Transverse colon (tissue), 4 donors: Measurements from ENCODE around the gene HCST. TPM values are rescaled to one million over a fixed set of nuclear protein-coding genes. Genes with fewer than 3 reads are reported as not detected.

ENCODE experiments used
- DNase-seq: peaks from one replicate; pipeline ENCODE4 v3.0.0-alpha.2; 2019
- H3K27ac ChIP-seq, 4 donors: fragments of 200-600 bp; sonication (generic); 2 replicates each; pipeline ENCODE4 v1.5.1; 2016 to 2018; ENCODE audit warnings: inconsistent platforms in 4 of 4
- H3K27me3 ChIP-seq: fragments of 200-600 bp; sonication (generic); 2 replicates; pipeline ENCODE4 v1.5.1; 2017; ENCODE audit warnings: inconsistent platforms
- H3K36me3 ChIP-seq, 4 donors: fragments of 200-600 bp; sonication (generic); 2 replicates each; pipeline ENCODE4 v1.5.1; 2017 to 2019; ENCODE audit warnings: inconsistent platforms in 4 of 4
- H3K4me1 ChIP-seq, 4 donors: fragments of 200-600 bp; sonication (generic); 2 replicates each; pipeline ENCODE4 v1.5.1; 2017 to 2020; ENCODE audit warnings: inconsistent platforms in 4 of 4
- H3K4me3 ChIP-seq, 4 donors: fragments of 200-600 bp; sonication (generic); 1 replicate in 1 of 4; 2 replicates in 3 of 4; pipeline versions ENCODE4 v1.5.1 to v1.6.1; 2017 to 2019; ENCODE audit warnings: inconsistent platforms in 4 of 4
- H3K9me3 ChIP-seq, 2 donors: fragments of 200-600 bp; sonication (generic); 2 replicates each; pipeline ENCODE4 v1.5.1; 2017 to 2019; ENCODE audit warnings: inconsistent platforms in 2 of 2
- EP300 ChIP-seq: sonication (generic); formaldehyde crosslinking; IDR thresholded peaks from one replicate; pipeline ENCODE4 v1.6.1; 2017; ENCODE audit warnings: antibody characterized with exemption, low read depth
- POLR2A ChIP-seq: fragments of 450-650 bp; IDR thresholded peaks from one replicate; pipeline ENCODE4 v1.6.1; 2016; ENCODE audit warnings: antibody characterized with exemption, mild to moderate bottlenecking, moderate library complexity
- POLR2AphosphoS5 ChIP-seq, 3 donors: sonication (generic); formaldehyde crosslinking; IDR thresholded peaks; one replicate each; pipeline ENCODE4 v1.6.1; 2016; ENCODE audit warnings: antibody characterized with exemption in 3 of 3
- WGBS, 2 donors: methylation state at CpG; one replicate each; pipeline ENCODE4 v1.1.5; 2018; ENCODE audit warnings: low coverage in 1 of 2; 5-methylcytosine and 5-hydroxymethylcytosine counted together
- in situ Hi-C, 4 donors: fragments of 200-750 bp; cut with MboI; loops; one replicate each; pipeline versions ENCODE4 v1.15.0 to v1.15.1; 2017; ENCODE audit warnings: low sequenced_read_pairs in 3 of 4, low pct_ligation_motif_present in 1 of 4, low pct_unique_long_range_greater_than_20kb in 1 of 4
- intact Hi-C: fragments of 100-400 bp; cut with DNase I; formaldehyde crosslinking; loops from one replicate; pipeline ENCODE4 v1.15.1; 2023; ENCODE audit warnings: low total_unique reads
- small RNA-seq, 4 donors: library from RNA; depleted of rRNA; stranded (forward); fragments of <200 nt; gene quantifications; one replicate each; pipeline ENCODE3, GENCODE V24; 2016
- total RNA-seq, 4 donors: library from RNA; depleted of rRNA; stranded (reverse); fragments of >200 nt; gene quantifications; one replicate each; pipeline ENCODE4 v1.1.0, GENCODE V29; 2016
- TF ChIP-seq, protein P1 (sequence below), 5 experiments: fragments of 200-600 bp in 3 of 5; fragments of 450-650 bp in 2 of 5; sonication (generic) in 3 of 5; IDR thresholded peaks; 1 replicate in 2 of 5; 2 replicates in 3 of 5; pipeline ENCODE4 v1.5.1; 2016 to 2017; ENCODE audit warnings: antibody characterized with exemption in 5 of 5, inconsistent platforms in 3 of 5, mild to moderate bottlenecking in 2 of 5, moderate library complexity in 1 of 5

HCST gene
- total RNA-seq, 4 donors from 2014 or later, result 9.4 TPM; not detected in 3

DNA sequence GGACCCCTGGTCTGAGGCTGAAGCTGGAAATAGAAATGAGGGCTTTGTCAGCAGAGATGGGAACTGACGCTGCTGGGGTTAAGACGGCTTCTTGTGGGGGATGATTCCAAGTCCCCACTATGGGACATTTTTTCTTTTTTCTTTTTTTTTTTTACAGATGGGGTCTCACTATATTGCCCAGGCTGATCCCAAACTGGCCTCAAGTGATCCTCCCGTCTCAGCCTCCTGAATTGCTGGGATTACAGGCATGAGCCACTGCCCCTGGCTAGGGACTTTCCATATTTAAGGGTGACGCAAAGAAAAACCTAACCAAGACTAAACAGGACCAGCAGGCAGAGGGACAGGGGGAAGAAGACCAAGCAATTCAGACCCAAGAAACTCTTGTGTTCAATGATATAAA lies 43.9 kb downstream of the HCST start:
- intact Hi-C loops, result no loop called here
- no peak overlapping the region for H3K4me3 ChIP-seq
- in situ Hi-C loops, result no loop called here
- no peak for TF ChIP-seq POLR2A
- H3K27me3 ChIP-seq, result no peaks in the 10 kb centered on the region
- 72 to 81% methylated on average over 4 of the region's 4 CpGs for WGBS, 2 donors
- no peak for DNase-seq
- no peaks in the 10 kb centered on the region for H3K36me3 ChIP-seq
- H3K4me1 ChIP-seq, result no peaks in the 10 kb centered on the region
- H3K9me3 ChIP-seq, result no peaks in the 10 kb centered on the region
- H3K27ac ChIP-seq, result no peak overlapping the region

DNA sequence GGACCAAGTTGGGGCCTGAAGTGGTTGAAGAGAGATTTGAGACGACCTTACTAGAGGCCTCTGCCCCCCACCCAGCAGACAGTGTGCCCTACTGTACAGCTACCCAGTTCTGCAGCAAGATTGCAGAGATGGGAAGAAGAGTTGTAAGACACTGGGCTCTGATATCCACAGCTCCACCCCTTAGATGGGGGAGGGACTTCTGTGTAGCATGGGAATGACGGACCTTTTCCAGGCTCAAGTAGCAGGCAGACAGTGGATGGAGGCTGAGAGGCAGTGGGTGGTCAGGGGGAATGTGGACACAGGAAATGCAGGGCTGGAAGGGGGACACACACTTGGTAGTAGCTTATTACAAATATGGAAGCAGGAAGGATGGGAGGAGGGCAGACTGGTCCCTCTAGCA lies 46.8 kb downstream of the HCST start:
- 0 to 33% methylated on average over 1 to 2 of the region's 2 CpGs for WGBS, 2 donors
- TF ChIP-seq POLR2A, result no peak
- TF ChIP-seq, protein P1, sequence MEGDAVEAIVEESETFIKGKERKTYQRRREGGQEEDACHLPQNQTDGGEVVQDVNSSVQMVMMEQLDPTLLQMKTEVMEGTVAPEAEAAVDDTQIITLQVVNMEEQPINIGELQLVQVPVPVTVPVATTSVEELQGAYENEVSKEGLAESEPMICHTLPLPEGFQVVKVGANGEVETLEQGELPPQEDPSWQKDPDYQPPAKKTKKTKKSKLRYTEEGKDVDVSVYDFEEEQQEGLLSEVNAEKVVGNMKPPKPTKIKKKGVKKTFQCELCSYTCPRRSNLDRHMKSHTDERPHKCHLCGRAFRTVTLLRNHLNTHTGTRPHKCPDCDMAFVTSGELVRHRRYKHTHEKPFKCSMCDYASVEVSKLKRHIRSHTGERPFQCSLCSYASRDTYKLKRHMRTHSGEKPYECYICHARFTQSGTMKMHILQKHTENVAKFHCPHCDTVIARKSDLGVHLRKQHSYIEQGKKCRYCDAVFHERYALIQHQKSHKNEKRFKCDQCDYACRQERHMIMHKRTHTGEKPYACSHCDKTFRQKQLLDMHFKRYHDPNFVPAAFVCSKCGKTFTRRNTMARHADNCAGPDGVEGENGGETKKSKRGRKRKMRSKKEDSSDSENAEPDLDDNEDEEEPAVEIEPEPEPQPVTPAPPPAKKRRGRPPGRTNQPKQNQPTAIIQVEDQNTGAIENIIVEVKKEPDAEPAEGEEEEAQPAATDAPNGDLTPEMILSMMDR (IDR thresholded peaks at IDR 0.05), result no peak
- no peak for TF ChIP-seq EP300
- TF ChIP-seq POLR2AphosphoS5 (IDR thresholded peaks at IDR 0.05), result no peak
- Histone ChIP-seq H3K4me3 (no peak overlapping the region), H3K27ac (no peak overlapping the region), H3K4me1 (peaks cover 0 to 8% (median 0%) of the 10 kb centered on the region in 4 donors), H3K9me3 (no peaks in the 10 kb centered on the region), H3K36me3 (no peaks in the 10 kb centered on the region), H3K27me3 (no peaks in the 10 kb centered on the region)
- in situ Hi-C loops, result no loop called here
- DNase-seq, result no peak
- intact Hi-C loops, result no loop called here

Small RNA genes lying within 50 kb of the gene (small RNA-seq; reads per million reads assigned to genes)
- gene RN7SL402P, result 0 reads per million in 4 donors

Other genes starting within 250 kb of the HCST start
- gene UPK1A, start 236.0 kb upstream of the HCST start, total RNA-seq, result not detected
- not detected for gene ZBTB32, start 198.0 kb upstream of the HCST start, total RNA-seq
- 10 to 100 TPM; 31.8 to 63.9 (median 50.7) TPM for gene KMT2B, start 184.5 kb upstream of the HCST start, total RNA-seq
- gene IGFLR1, start 160.1 kb upstream of the HCST start, total RNA-seq, result 1 to 10 TPM in 3 of 4 donors, under 1 TPM in 1; 0.40 to 7.3 (median 6.0) TPM
- gene U2AF1L4, start 157.1 kb upstream of the HCST start, total RNA-seq, result 100 to 1,000 TPM in 1 of 4 donors, 10 to 100 TPM in 3; 34.8 to 122 (median 44.9) TPM
- 10 to 100 TPM in 3 of 4 donors, 1 to 10 TPM in 1; 6.6 to 80.0 (median 56.8) TPM for gene PSENEN, start 156.9 kb upstream of the HCST start, total RNA-seq
- 10 to 100 TPM; 10.5 to 41.1 (median 15.8) TPM for gene LIN37, start 154.0 kb upstream of the HCST start, total RNA-seq
- 100 to 1,000 TPM in 1 of 4 donors, 10 to 100 TPM in 3; 22.3 to 185 (median 43.9) TPM for gene HSPB6, start 145.5 kb upstream of the HCST start, total RNA-seq
- gene PROSER3, start 144.4 kb upstream of the HCST start, total RNA-seq, result 10 to 100 TPM in 2 of 4 donors, 1 to 10 TPM in 2; 9.2 to 42.8 (median 24.6) TPM
- gene ARHGAP33, start 127.0 kb upstream of the HCST start, total RNA-seq, result 10 to 100 TPM in 2 of 4 donors, 1 to 10 TPM in 2; 6.7 to 70.3 (median 17.2) TPM
- gene PRODH2, start 89.7 kb upstream of the HCST start, total RNA-seq, result not detected
- not detected for gene NPHS1, start 50.0 kb upstream of the HCST start, total RNA-seq
- gene KIRREL2, start 45.6 kb upstream of the HCST start, total RNA-seq, result not detected
- gene APLP1, start 34.0 kb upstream of the HCST start, total RNA-seq, result 10 to 100 TPM in 1 of 4 donors, 1 to 10 TPM in 2, under 1 TPM in 1; 1.00 to 10.5 (median 4.5) TPM
- 10 to 100 TPM in 3 of 4 donors, 1 to 10 TPM in 1; 7.5 to 29.5 (median 13.1) TPM for gene NFKBID, start 2.0 kb upstream of the HCST start, total RNA-seq
- 10 to 100 TPM; 25.6 to 81.5 (median 52.2) TPM for gene TYROBP, start 5.8 kb downstream of the HCST start, total RNA-seq
- 10 to 100 TPM; 12.1 to 48.6 (median 16.6) TPM for gene LRFN3, start 33.8 kb downstream of the HCST start, total RNA-seq
- 10 to 100 TPM; 30.3 to 83.8 (median 55.4) TPM for gene SDHAF1, start 92.7 kb downstream of the HCST start, total RNA-seq
- 1 to 10 TPM in 3 of 4 donors, not detected in 1; 1.2 to 9.0 (median 2.9) TPM for gene SYNE4, start 106.3 kb downstream of the HCST start, total RNA-seq
- gene ALKBH6, start 111.7 kb downstream of the HCST start, total RNA-seq, result 100 to 1,000 TPM in 2 of 4 donors, 10 to 100 TPM in 2; 27.6 to 151 (median 83.2) TPM
- gene CLIP3, start 130.3 kb downstream of the HCST start, total RNA-seq, result 10 to 100 TPM in 3 of 4 donors, 1 to 10 TPM in 1; 7.0 to 37.6 (median 23.5) TPM
- 10 to 100 TPM in 2 of 4 donors, 1 to 10 TPM in 1, not detected in 1; 9.5 to 64.1 (median 11.2) TPM for gene THAP8, start 151.8 kb downstream of the HCST start, total RNA-seq
- 10 to 100 TPM in 1 of 4 donors, 1 to 10 TPM in 1, under 1 TPM in 2; 0.37 to 20.7 (median 0.97) TPM for gene WDR62, start 152.4 kb downstream of the HCST start, total RNA-seq
- not detected for gene OVOL3, start 208.6 kb downstream of the HCST start, total RNA-seq
- gene POLR2I, start 212.3 kb downstream of the HCST start, total RNA-seq, result 10 to 100 TPM in 3 of 4 donors, not detected in 1; 15.1 to 44.9 (median 44.0) TPM
- gene TBCB, start 212.9 kb downstream of the HCST start, total RNA-seq, result 100 to 1,000 TPM in 2 of 4 donors, 10 to 100 TPM in 2; 82.4 to 175 (median 134) TPM
- gene CAPNS1, start 237.5 kb downstream of the HCST start, total RNA-seq, result 100 to 1,000 TPM; 222 to 304 (median 248) TPM
- 10 to 100 TPM in 2 of 4 donors, 1 to 10 TPM in 1, not detected in 1; 7.8 to 26.3 (median 11.7) TPM for gene COX7A1, start 249.9 kb downstream of the HCST start, total RNA-seq